GM12878 (cell line): Measurements from ENCODE around the gene SHQ1. TPM values are rescaled to one million over a fixed set of nuclear protein-coding genes. Genes with fewer than 3 reads are reported as not detected.

ENCODE experiments used
- BCL11A ChIP-seq: IDR thresholded peaks from 2 replicates; pipeline ENCODE4 v1.6.1; 2011; ENCODE audit warnings: low read depth, low read length
- BCL3 ChIP-seq: IDR thresholded peaks from 2 replicates; pipeline ENCODE4 v1.6.1; 2011; ENCODE audit warnings: borderline replicate concordance, low read depth, mild to moderate bottlenecking, moderate library complexity, low read length; ENCODE audit not compliant: insufficient read depth, poor library complexity, severe bottlenecking
- BHLHE40 ChIP-seq, 2 experiments: fragments of 450-650 bp in 1 of 2; IDR thresholded peaks; 2 replicates each; pipeline ENCODE4 v1.6.1; 2011 to 2017; ENCODE audit warnings: low read depth in 2 of 2, borderline replicate concordance in 1 of 2, improper control_type of control experiment in 1 of 2, low read length in 1 of 2, mild to moderate bottlenecking in 1 of 2
- CEBPB ChIP-seq, 2 experiments: fragments of 150-350 bp in 1 of 2; IDR thresholded peaks; 2 replicates each; pipeline ENCODE4 v1.6.1; 2012 to 2014; ENCODE audit warnings: low read depth in 2 of 2, low read length in 2 of 2, borderline replicate concordance in 1 of 2, inconsistent platforms in 1 of 2
- CHD2 ChIP-seq: IDR thresholded peaks from 2 replicates; pipeline ENCODE4 v1.6.1; 2011; ENCODE audit warnings: low read depth, low read length, improper control_type of control experiment, borderline replicate concordance
- CREB1 ChIP-seq: IDR thresholded peaks from 2 replicates; pipeline ENCODE4 v1.6.1; 2012; ENCODE audit warnings: low read depth, mild to moderate bottlenecking, inconsistent platforms
- CREM ChIP-seq: IDR thresholded peaks from 2 replicates; pipeline ENCODE4 v1.6.1; 2014; ENCODE audit warnings: antibody characterized with exemption, low read depth
- EGR1 ChIP-seq, 2 experiments: IDR thresholded peaks; 1 replicate in 1 of 2; 2 replicates in 1 of 2; pipeline ENCODE4 v1.6.1; 2011 to 2012; ENCODE audit warnings: low read depth in 2 of 2, low read length in 2 of 2, borderline replicate concordance in 1 of 2, mild to moderate bottlenecking in 1 of 2, moderate library complexity in 1 of 2
- FOXM1 ChIP-seq: IDR thresholded peaks from 2 replicates; pipeline ENCODE4 v1.6.1; 2012; ENCODE audit warnings: low read depth, mild to moderate bottlenecking, inconsistent platforms, low read length, moderate library complexity
- GATAD2B ChIP-seq: fragments of 450-650 bp; conservative IDR thresholded peaks from 2 replicates; pipeline ENCODE4 v1.6.1; 2017; ENCODE audit warnings: low read depth, mild to moderate bottlenecking, moderate library complexity
- IKZF1 ChIP-seq: fragments of 450-650 bp; conservative IDR thresholded peaks from 2 replicates; pipeline ENCODE4 v1.6.1; 2017; ENCODE audit warnings: antibody characterized with exemption, mild to moderate bottlenecking
- JUNB ChIP-seq: IDR thresholded peaks from 2 replicates; pipeline ENCODE4 v1.6.1; 2016; ENCODE audit warnings: antibody characterized with exemption, mild to moderate bottlenecking
- JUND ChIP-seq: IDR thresholded peaks from 2 replicates; pipeline ENCODE4 v1.6.1; 2012; ENCODE audit warnings: low read depth, mild to moderate bottlenecking, low read length, improper control_type of control experiment, moderate library complexity
- MEF2A ChIP-seq: IDR thresholded peaks from 2 replicates; pipeline ENCODE4 v1.6.1; 2011; ENCODE audit warnings: low read depth, mild to moderate bottlenecking, low read length, moderate library complexity; ENCODE audit not compliant: insufficient read depth
- MTA2 ChIP-seq: fragments of 450-650 bp; IDR thresholded peaks from 2 replicates; pipeline ENCODE4 v1.6.1; 2016; ENCODE audit warnings: low read depth, mild to moderate bottlenecking, moderate library complexity
- NFIC ChIP-seq: IDR thresholded peaks from 2 replicates; pipeline ENCODE4 v1.6.1; 2012; ENCODE audit warnings: low read depth, mild to moderate bottlenecking, inconsistent platforms, low read length, moderate library complexity
- NR2C1 ChIP-seq: fragments of 450-650 bp; IDR thresholded peaks from 2 replicates; pipeline ENCODE4 v1.6.1; 2017; ENCODE audit warnings: antibody characterized with exemption, mild to moderate bottlenecking, moderate library complexity
- NR2F1 ChIP-seq: fragments of 450-650 bp; conservative IDR thresholded peaks from 2 replicates; pipeline ENCODE4 v1.6.1; 2017; ENCODE audit warnings: mild to moderate bottlenecking
- RAD21 ChIP-seq: IDR thresholded peaks from 2 replicates; pipeline ENCODE4 v1.6.1; 2011; ENCODE audit warnings: mild to moderate bottlenecking, low read depth, low read length, moderate library complexity; ENCODE audit not compliant: insufficient read depth
- RELB ChIP-seq: fragments of 450-650 bp; IDR thresholded peaks from 2 replicates; pipeline ENCODE4 v1.6.1; 2017; ENCODE audit warnings: low read depth, mild to moderate bottlenecking, moderate library complexity
- RFX5 ChIP-seq: IDR thresholded peaks from 2 replicates; pipeline ENCODE4 v1.6.1; 2011; ENCODE audit warnings: low read depth, low read length, improper control_type of control experiment
- RUNX3 ChIP-seq: IDR thresholded peaks from 2 replicates; pipeline ENCODE4 v1.6.1; 2012; ENCODE audit warnings: low read length, inconsistent platforms
- SPI1 ChIP-seq: IDR thresholded peaks from 2 replicates; pipeline ENCODE4 v1.6.1; 2011; ENCODE audit warnings: low read depth, mild to moderate bottlenecking, low read length, moderate library complexity, borderline replicate concordance; ENCODE audit not compliant: insufficient read depth
- STAT3 ChIP-seq: IDR thresholded peaks from 2 replicates; pipeline ENCODE4 v1.6.1; 2011; ENCODE audit warnings: low read depth, low read length, improper control_type of control experiment
- ZBTB4 ChIP-seq: fragments of 450-650 bp; formaldehyde crosslinking; IDR thresholded peaks from 2 replicates; pipeline ENCODE4 v1.4.0; 2022; ENCODE audit warnings: mild to moderate bottlenecking, moderate library complexity
- polyA plus RNA-seq, 11 experiments: library from polyadenylated mRNA; depleted of rRNA in 4 of 11; unstranded in 6 of 11; stranded (reverse) in 5 of 11; fragments of >200 nt; fragmentation: Nextera tagmentation in 4 of 11; fragmentation: Illumina TruSeq in 1 of 11; extraction: Ambion mirVana in 4 of 11; extraction: Trizol in 1 of 11; gene quantifications; 1 replicate in 1 of 11; 2 replicates in 10 of 11; pipeline versions ENCODE4 v1.2.1 to v1.2.3, GENCODE V29; 2011 to 2016; ENCODE audit warnings: inconsistent platforms in 2 of 11, missing spikeins in 2 of 11, low read depth in 1 of 11
- total RNA-seq, 4 experiments: library from RNA; depleted of rRNA in 3 of 4; stranded (reverse); fragments of >200 nt in 3 of 4; fragmentation: Illumina TruSeq in 1 of 4; extraction: Trizol in 1 of 4; gene quantifications; 2 replicates each; pipeline versions ENCODE4 v1.2.1 to v1.2.3, GENCODE V29; 2013 to 2021

SHQ1 gene
- total and polyA plus RNA-seq, 10 of the 15 experiments (the other 5 are each of a cell fraction or from before 2014, with no cell fraction given) = 12.6 to 51.7 (median 24.5) TPM

GRCh38 chr3:72821161-72821781 lies 27.0 kb downstream of the SHQ1 start (continued):
- TF ChIP-seq MTA2 (peak; percentile 30; the same call in 1 of the 2 replicates), EGR1 (IDR thresholded peaks at IDR 0.05; ENCODE audit: borderline replicate concordance in 1 of 2, low read depth in 2 of 2, low read length in 2 of 2) (0 out of 3 replicates have a peak, but pooled peaks of 1 of the 2 experiments have one; percentile 28), JUNB (peak; percentile 66), JUND (no peak), MEF2A (peak; percentile 64; the same call in 1 of the 2 replicates), BCL3 (peak; percentile 54), NR2C1 (no peak), CHD2 (no peak), RAD21 (0 out of 2 replicates have a peak, but pooled peaks have one; percentile 2), RUNX3 (peak; percentile 97), CEBPB (IDR thresholded peaks at IDR 0.05; ENCODE audit: borderline replicate concordance in 1 of 2, low read depth in 2 of 2, low read length in 2 of 2) (no peak), BHLHE40 (IDR thresholded peaks at IDR 0.05; ENCODE audit: borderline replicate concordance in 1 of 2, low read depth in 2 of 2, low read length in 1 of 2) (peak; percentile 28 to 61; a peak in 2 of 4 replicates), IKZF1 (peak; percentile 71), CREB1 (peak; percentile 36; the same call in 1 of the 2 replicates), STAT3 (no peak), BCL11A (peak; percentile 79; the same call in 1 of the 2 replicates), CREM (peak; percentile 75), GATAD2B (0 out of 2 replicates have a peak, but pooled peaks have one; percentile 22), RELB (0 out of 2 replicates have a peak, but pooled peaks have one; percentile 12), SPI1 (peak; percentile 78), NFIC (peak; percentile 85; the same call in 1 of the 2 replicates), RFX5 (peak; percentile 84; the same call in 1 of the 2 replicates), NR2F1 (peak; percentile 28; the same call in 1 of the 2 replicates), ZBTB4 (CRISPR knock-in tag) (no peak), FOXM1 (peak; percentile 92; the same call in 1 of the 2 replicates)
